CD4-positive, alpha-beta T cell (primary cell): Measurements from ENCODE around the gene PRKCA. TPM values are rescaled to one million over a fixed set of nuclear protein-coding genes. Genes with fewer than 3 reads are reported as not detected.

Source experiments
- ATAC-seq: fragments of 200-7000 bp; cut with Tn5 transposase; one replicate; pipeline ENCODE4 v1.10.0; 2022; ENCODE audit warnings: mild to moderate bottlenecking; ENCODE audit not compliant: poor library complexity
- CTCF ChIA-PET: fragments of 350-600 bp; sonication (Branson Sonifier 250); formaldehyde crosslinking; loops from one replicate; lab custom pipeline; 2021; ENCODE audit warnings: antibody characterized with exemption, inconsistent platforms; lab: Charles Lee
- POLR2A ChIA-PET: fragments of 350-600 bp; sonication (Branson Sonifier 250); formaldehyde crosslinking; loops from one replicate; lab custom pipeline; 2021; ENCODE audit warnings: antibody characterized with exemption, inconsistent platforms; lab: Charles Lee
- DNase-seq, 14 experiments: peaks; one replicate each; pipeline ENCODE4 v3.0.0-alpha.2; 2013 to 2020; ENCODE audit warnings: mixed read lengths in 2 of 14
- H3K27ac ChIP-seq, 2 donors: one replicate each; pipeline versions ENCODE4 v1.5.1 to v1.7.0; 2013; ENCODE audit warnings: low read length in 2 of 2, low read depth in 1 of 2, mild to moderate bottlenecking in 1 of 2
- H3K27me3 ChIP-seq, 2 experiments: 1 replicate in 1 of 2; 2 replicates in 1 of 2; pipeline versions ENCODE4 v1.6.1 to v1.7.0; 2013; ENCODE audit warnings: low read length in 2 of 2, control low read depth in 1 of 2, mild to moderate bottlenecking in 1 of 2, moderate library complexity in 1 of 2; ENCODE audit not compliant: insufficient read depth in 2 of 2, control insufficient read depth in 1 of 2
- H3K36me3 ChIP-seq: one replicate; pipeline ENCODE4 v1.6.1; 2013; ENCODE audit warnings: low read length, control low read depth; ENCODE audit not compliant: insufficient read depth
- H3K4me1 ChIP-seq: one replicate; pipeline ENCODE4 v1.6.1; 2013; ENCODE audit warnings: low read length, control low read depth; ENCODE audit not compliant: insufficient read depth
- H3K4me3 ChIP-seq: one replicate; pipeline ENCODE4 v1.5.1; 2013; ENCODE audit warnings: mild to moderate bottlenecking, low read length, moderate library complexity
- H3K9me3 ChIP-seq, 2 experiments: 1 replicate in 1 of 2; 2 replicates in 1 of 2; pipeline versions ENCODE4 v1.6.1 to v1.7.0; 2013; ENCODE audit warnings: low read length in 2 of 2, mild to moderate bottlenecking in 2 of 2, control low read depth in 1 of 2, moderate library complexity in 1 of 2; ENCODE audit not compliant: control insufficient read depth in 1 of 2, insufficient read depth in 1 of 2
- H3K27ac Mint-ChIP-seq: one replicate; pipeline ENCODE4 v1.8.0; 2020; ENCODE audit warnings: mixed read lengths
- H3K27me3 Mint-ChIP-seq: one replicate; pipeline ENCODE4 v1.8.0; 2021; ENCODE audit warnings: mixed read lengths
- H3K36me3 Mint-ChIP-seq: one replicate; pipeline ENCODE4 v1.8.0; 2021; ENCODE audit warnings: low read depth, mixed read lengths
- H3K4me1 Mint-ChIP-seq: one replicate; pipeline ENCODE4 v1.8.0; 2021; ENCODE audit warnings: low read depth, mixed read lengths
- H3K4me3 Mint-ChIP-seq: one replicate; pipeline ENCODE4 v1.8.0; 2020; ENCODE audit warnings: mild to moderate bottlenecking, mixed read lengths
- H3K9me3 Mint-ChIP-seq: one replicate; pipeline ENCODE4 v1.8.0; 2020; ENCODE audit warnings: mixed read lengths
- intact Hi-C, 2 experiments: fragments of 100-400 bp; cut with DNase I in 1 of 2; cut with micrococcal nuclease in 1 of 2; formaldehyde crosslinking; loops; one replicate each; pipeline versions ENCODE4 v1.15.1 to v1.9.0; 2023 to 2025; cut with DNase I, micrococcal nuclease
- total RNA-seq, 174 experiments: library from RNA in 2 of 174; stranded (reverse) in 2 of 174; gene quantifications; one replicate each; pipeline ENCODE4 v1.2.3 and lab custom pipeline; 2021 to 2026
- TF ChIP-seq, protein P1 (sequence below): fragments of 200-600 bp; IDR thresholded peaks from one replicate; pipeline ENCODE4 v1.8.0; 2022; ENCODE audit warnings: antibody characterized with exemption, mild to moderate bottlenecking

Gene PRKCA
- total RNA-seq, 2 experiments from 2014 or later = 84.8 to 88.6 TPM

DNA sequence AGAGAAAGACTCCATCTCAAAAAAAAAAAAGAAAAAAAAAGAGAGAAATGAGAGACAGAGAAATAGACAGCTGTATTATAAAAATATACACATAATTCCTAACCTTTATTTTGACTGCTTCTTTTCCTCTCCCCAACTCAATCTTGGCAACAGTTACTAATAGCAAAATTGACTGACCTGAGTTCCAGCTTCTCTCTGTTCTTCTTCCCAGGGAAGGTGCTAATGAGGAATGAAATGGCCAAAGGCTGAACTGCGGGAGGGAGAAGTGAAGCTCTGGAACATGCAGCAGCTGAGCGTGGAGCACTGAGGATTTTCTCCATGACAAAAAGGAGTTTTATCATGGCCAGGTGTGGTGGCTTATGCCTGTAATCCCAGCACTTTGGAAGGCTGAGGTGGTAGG, 25.2 kb upstream of the PRKCA start:
- Histone ChIP-seq H3K4me1 (no peaks in the 10 kb centered on the region), H3K36me3 (no peaks in the 10 kb centered on the region), H3K4me3 (no peak overlapping the region), H3K9me3 (no peaks in the 10 kb centered on the region), H3K27me3 (no peaks in the 10 kb centered on the region), H3K27ac (no peak overlapping the region)
- H3K4me3 Mint-ChIP-seq = no peak overlapping the region
- H3K4me1 Mint-ChIP-seq = no peaks in the 10 kb centered on the region
- no peak for ATAC-seq
- intact Hi-C loops = no loop called here
- CTCF ChIA-PET = interaction anchor here (0.7 kb wide), 1 partner anchor 15 kb away, joined by 3 read pairs; no protein-coding TSS in a partner anchor
- no peaks in the 10 kb centered on the region for H3K36me3 Mint-ChIP-seq
- H3K27ac Mint-ChIP-seq = no peak overlapping the region
- POLR2A ChIA-PET = no interaction called here
- H3K27me3 Mint-ChIP-seq = no peaks in the 10 kb centered on the region
- TF ChIP-seq, protein P1, sequence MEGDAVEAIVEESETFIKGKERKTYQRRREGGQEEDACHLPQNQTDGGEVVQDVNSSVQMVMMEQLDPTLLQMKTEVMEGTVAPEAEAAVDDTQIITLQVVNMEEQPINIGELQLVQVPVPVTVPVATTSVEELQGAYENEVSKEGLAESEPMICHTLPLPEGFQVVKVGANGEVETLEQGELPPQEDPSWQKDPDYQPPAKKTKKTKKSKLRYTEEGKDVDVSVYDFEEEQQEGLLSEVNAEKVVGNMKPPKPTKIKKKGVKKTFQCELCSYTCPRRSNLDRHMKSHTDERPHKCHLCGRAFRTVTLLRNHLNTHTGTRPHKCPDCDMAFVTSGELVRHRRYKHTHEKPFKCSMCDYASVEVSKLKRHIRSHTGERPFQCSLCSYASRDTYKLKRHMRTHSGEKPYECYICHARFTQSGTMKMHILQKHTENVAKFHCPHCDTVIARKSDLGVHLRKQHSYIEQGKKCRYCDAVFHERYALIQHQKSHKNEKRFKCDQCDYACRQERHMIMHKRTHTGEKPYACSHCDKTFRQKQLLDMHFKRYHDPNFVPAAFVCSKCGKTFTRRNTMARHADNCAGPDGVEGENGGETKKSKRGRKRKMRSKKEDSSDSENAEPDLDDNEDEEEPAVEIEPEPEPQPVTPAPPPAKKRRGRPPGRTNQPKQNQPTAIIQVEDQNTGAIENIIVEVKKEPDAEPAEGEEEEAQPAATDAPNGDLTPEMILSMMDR = no peak
- DNase-seq = no peak
- no peaks in the 10 kb centered on the region for H3K9me3 Mint-ChIP-seq

DNA sequence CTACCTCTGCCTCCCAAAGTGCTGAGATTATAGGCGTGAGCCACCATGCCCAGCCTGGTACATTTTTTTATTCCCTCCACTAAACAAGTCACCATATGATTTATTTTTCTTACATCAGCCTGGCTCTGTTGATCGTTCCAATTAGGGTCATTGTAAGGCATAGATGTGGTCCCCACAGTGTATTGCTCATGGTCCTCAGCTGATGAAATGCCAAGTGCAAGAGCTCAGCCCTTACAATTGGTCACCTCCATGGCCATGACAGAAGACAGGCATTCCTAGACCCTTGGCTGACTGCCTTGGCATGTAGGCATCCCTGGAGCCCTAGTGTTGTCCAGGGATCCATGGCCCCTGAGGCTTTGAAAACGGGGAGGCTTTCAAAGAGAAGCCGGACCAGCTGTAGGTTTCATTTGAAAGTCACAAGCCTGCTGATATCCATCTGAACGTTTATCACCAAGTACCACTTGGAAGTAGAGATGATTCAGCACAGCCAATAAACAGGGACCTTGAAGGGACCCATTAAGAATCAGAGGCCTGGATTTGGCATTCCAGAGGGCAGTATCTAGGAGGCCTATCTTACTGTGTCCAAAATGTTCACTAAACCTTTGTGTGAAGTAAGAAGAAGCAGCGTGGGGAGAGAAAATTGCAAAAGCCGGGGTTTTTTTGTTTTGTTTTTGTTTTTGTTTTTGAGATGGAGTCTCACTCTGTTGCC, 20.6 kb upstream of the PRKCA start:
- H3K4me1 Mint-ChIP-seq = peaks cover 32% of the 10 kb centered on the region
- no peak overlapping the region for H3K4me3 Mint-ChIP-seq
- no peaks in the 10 kb centered on the region for H3K27me3 Mint-ChIP-seq
- DNase-seq (no peak), ATAC-seq (no peak)
- no peak overlapping the region for H3K27ac Mint-ChIP-seq
- no peaks in the 10 kb centered on the region for H3K9me3 ChIP-seq
- H3K9me3 Mint-ChIP-seq = no peaks in the 10 kb centered on the region
- no peaks in the 10 kb centered on the region for H3K36me3 ChIP-seq
- POLR2A ChIA-PET = no interaction called here
- no peak overlapping the region for H3K27ac ChIP-seq
- H3K36me3 Mint-ChIP-seq = no peaks in the 10 kb centered on the region
- H3K4me1 ChIP-seq = peaks cover 26% of the 10 kb centered on the region
- intact Hi-C loops = no loop called here
- CTCF ChIA-PET = interaction anchor here (0.6 kb wide), 1 partner anchor 1627 kb away, joined by 3 read pairs; no protein-coding TSS in a partner anchor
- H3K4me3 ChIP-seq = no peak overlapping the region
- H3K27me3 ChIP-seq = no peaks in the 10 kb centered on the region
- TF ChIP-seq, protein P1 = no peak

GRCh38 chr17:66283296-66283934, 19.0 kb upstream of the PRKCA start:
- POLR2A ChIA-PET = no interaction called here

More at GRCh38 chr17:66283296-66283934, 19.0 kb upstream of the PRKCA start:
- H3K27ac ChIP-seq = no peak overlapping the region
- Mint-ChIP-seq H3K36me3 (no peaks in the 10 kb centered on the region), H3K4me1 (peaks cover 45% of the 10 kb centered on the region), H3K27ac (peak overlapping the region; percentile 55), H3K4me3 (no peak overlapping the region), H3K27me3 (no peaks in the 10 kb centered on the region), H3K9me3 (no peaks in the 10 kb centered on the region)
- DNase-seq (no peak), ATAC-seq (no peak)
- no peaks in the 10 kb centered on the region for H3K9me3 ChIP-seq
- no peaks in the 10 kb centered on the region for H3K36me3 ChIP-seq
- H3K4me1 ChIP-seq = peaks cover 39% of the 10 kb centered on the region
- CTCF ChIA-PET = interaction anchor here (0.6 kb wide), 2 partner anchors 166 to 705 kb away, joined by 3 to 4 read pairs; no protein-coding TSS in a partner anchor
- intact Hi-C loops = no loop called here
- TF ChIP-seq, protein P1 = no peak
- H3K27me3 ChIP-seq = no peaks in the 10 kb centered on the region
- no peak overlapping the region for H3K4me3 ChIP-seq
